MM.1S (cell line): ENCODE results near the gene ELF4.

Experiments used
- DNase-seq: peaks from one replicate; pipeline ENCODE4 v3.0.0-alpha.2; 2015
- H2AFZ ChIP-seq: fragments of 300-600 bp; sonication (generic); 2 replicates; pipeline ENCODE4 v1.6.0; 2016; ENCODE audit warnings: antibody characterized with exemption, low read length
- H3F3A ChIP-seq: fragments of 300-600 bp; sonication (generic); 2 replicates; pipeline ENCODE4 v1.6.1; 2016; ENCODE audit warnings: mild to moderate bottlenecking, antibody characterized with exemption, low read length, moderate library complexity, mixed read lengths; ENCODE audit not compliant: insufficient read depth
- H3K27ac ChIP-seq: fragments of 300-600 bp; sonication (generic); 2 replicates; pipeline ENCODE4 v1.5.1; 2016; ENCODE audit warnings: mild to moderate bottlenecking, low read length
- H3K27me3 ChIP-seq: fragments of 300-600 bp; sonication (generic); replicated peaks from 2 replicates; pipeline ENCODE4 v1.6.0; 2016; ENCODE audit warnings: low read length; ENCODE audit not compliant: insufficient read depth
- H3K36me3 ChIP-seq: fragments of 300-600 bp; sonication (generic); replicated peaks from 2 replicates; pipeline ENCODE4 v1.6.1; 2016; ENCODE audit warnings: mild to moderate bottlenecking, low read length, mixed read lengths; ENCODE audit not compliant: insufficient read depth
- H3K4me1 ChIP-seq: fragments of 300-600 bp; sonication (generic); 2 replicates; pipeline ENCODE4 v1.6.1; 2016; ENCODE audit warnings: low read length, mixed read lengths
- H3K4me2 ChIP-seq: fragments of 300-600 bp; sonication (generic); 2 replicates; pipeline ENCODE4 v1.6.0; 2016; ENCODE audit warnings: low read depth, low read length
- H3K4me3 ChIP-seq: fragments of 300-600 bp; sonication (generic); 2 replicates; pipeline ENCODE4 v1.5.1; 2016; ENCODE audit warnings: low read length, mixed read lengths
- H3K79me2 ChIP-seq: fragments of 300-600 bp; sonication (generic); 2 replicates; pipeline ENCODE4 v1.6.1; 2016; ENCODE audit warnings: mixed run types, low read length, mixed read lengths
- H3K9ac ChIP-seq: fragments of 300-600 bp; sonication (generic); 2 replicates; pipeline ENCODE4 v1.6.1; 2016; ENCODE audit warnings: low read length, mixed read lengths
- H3K9me2 ChIP-seq: fragments of 300-600 bp; sonication (generic); replicated peaks from 2 replicates; pipeline ENCODE4 v1.6.1; 2016; ENCODE audit warnings: mild to moderate bottlenecking, low read length, mixed read lengths; ENCODE audit not compliant: insufficient read depth
- H3K9me3 ChIP-seq: fragments of 300-600 bp; sonication (generic); replicated peaks from 2 replicates; pipeline ENCODE4 v1.6.1; 2016; ENCODE audit warnings: mild to moderate bottlenecking, low read length, mixed read lengths; ENCODE audit not compliant: insufficient read depth
- H4K20me1 ChIP-seq: fragments of 300-600 bp; sonication (generic); 2 replicates; pipeline ENCODE4 v1.6.1; 2016; ENCODE audit warnings: mild to moderate bottlenecking, low read length, moderate library complexity, mixed read lengths; ENCODE audit not compliant: insufficient read depth
- EZH2 ChIP-seq: fragments of 300-600 bp; sonication (generic); optimal IDR thresholded peaks from 2 replicates; pipeline ENCODE3; 2017; ENCODE audit warnings: low read depth, mild to moderate bottlenecking, antibody characterized with exemption, low read length, mixed read lengths
- EZH2phosphoT487 ChIP-seq: fragments of 300-600 bp; sonication (generic); IDR thresholded peaks from 2 replicates; pipeline ENCODE4 v1.6.1; 2018; ENCODE audit warnings: antibody characterized with exemption, low read length
- TF ChIP-seq, protein P1 (sequence below): fragments of 300-600 bp; sonication (generic); IDR thresholded peaks from 2 replicates; pipeline ENCODE4 v1.5.1; 2016; ENCODE audit warnings: antibody characterized with exemption, low read length, mixed read lengths

ELF4 gene

DNA sequence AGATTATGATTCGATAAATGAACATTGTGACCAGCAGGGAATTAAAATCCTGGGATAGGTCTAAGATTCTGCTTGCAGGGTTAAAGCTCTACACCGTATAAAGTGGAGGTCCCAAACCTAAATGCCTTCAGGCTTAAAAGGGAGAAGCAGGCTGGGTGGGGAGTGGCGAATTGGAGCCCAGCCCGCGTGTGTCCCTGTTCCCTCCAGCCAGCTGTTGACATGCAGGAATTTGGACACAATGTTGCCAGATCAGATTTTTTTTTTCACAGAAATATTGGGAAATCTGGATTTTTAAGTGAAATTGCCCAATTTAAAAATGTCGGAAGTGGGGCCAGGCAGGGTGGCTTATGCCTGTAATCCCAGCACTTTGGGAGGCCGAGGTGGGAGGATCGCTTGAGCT is 60.5 kb downstream of the ELF4 start:
- no peak for DNase-seq
- no peaks in the 10 kb centered on the region for H3K27me3 ChIP-seq
- no peak overlapping the region for H3K27ac ChIP-seq
- TF ChIP-seq, protein P1, sequence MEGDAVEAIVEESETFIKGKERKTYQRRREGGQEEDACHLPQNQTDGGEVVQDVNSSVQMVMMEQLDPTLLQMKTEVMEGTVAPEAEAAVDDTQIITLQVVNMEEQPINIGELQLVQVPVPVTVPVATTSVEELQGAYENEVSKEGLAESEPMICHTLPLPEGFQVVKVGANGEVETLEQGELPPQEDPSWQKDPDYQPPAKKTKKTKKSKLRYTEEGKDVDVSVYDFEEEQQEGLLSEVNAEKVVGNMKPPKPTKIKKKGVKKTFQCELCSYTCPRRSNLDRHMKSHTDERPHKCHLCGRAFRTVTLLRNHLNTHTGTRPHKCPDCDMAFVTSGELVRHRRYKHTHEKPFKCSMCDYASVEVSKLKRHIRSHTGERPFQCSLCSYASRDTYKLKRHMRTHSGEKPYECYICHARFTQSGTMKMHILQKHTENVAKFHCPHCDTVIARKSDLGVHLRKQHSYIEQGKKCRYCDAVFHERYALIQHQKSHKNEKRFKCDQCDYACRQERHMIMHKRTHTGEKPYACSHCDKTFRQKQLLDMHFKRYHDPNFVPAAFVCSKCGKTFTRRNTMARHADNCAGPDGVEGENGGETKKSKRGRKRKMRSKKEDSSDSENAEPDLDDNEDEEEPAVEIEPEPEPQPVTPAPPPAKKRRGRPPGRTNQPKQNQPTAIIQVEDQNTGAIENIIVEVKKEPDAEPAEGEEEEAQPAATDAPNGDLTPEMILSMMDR = no peak
- TF ChIP-seq EZH2phosphoT487 (no peak), EZH2 (no peak)
- no peaks in the 10 kb centered on the region for H3K36me3 ChIP-seq
- no peaks in the 10 kb centered on the region for H3K79me2 ChIP-seq
- H3K4me2 ChIP-seq = no peak overlapping the region
- no peak overlapping the region for H3K4me3 ChIP-seq
- no peaks in the 10 kb centered on the region for H3K9me3 ChIP-seq
- H4K20me1 ChIP-seq = no peaks in the 10 kb centered on the region
- no peaks in the 10 kb centered on the region for H3F3A ChIP-seq
- H2AFZ ChIP-seq = no peak overlapping the region
- no peaks in the 10 kb centered on the region for H3K4me1 ChIP-seq
- no peak overlapping the region for H3K9ac ChIP-seq
- no peaks in the 10 kb centered on the region for H3K9me2 ChIP-seq

DNA sequence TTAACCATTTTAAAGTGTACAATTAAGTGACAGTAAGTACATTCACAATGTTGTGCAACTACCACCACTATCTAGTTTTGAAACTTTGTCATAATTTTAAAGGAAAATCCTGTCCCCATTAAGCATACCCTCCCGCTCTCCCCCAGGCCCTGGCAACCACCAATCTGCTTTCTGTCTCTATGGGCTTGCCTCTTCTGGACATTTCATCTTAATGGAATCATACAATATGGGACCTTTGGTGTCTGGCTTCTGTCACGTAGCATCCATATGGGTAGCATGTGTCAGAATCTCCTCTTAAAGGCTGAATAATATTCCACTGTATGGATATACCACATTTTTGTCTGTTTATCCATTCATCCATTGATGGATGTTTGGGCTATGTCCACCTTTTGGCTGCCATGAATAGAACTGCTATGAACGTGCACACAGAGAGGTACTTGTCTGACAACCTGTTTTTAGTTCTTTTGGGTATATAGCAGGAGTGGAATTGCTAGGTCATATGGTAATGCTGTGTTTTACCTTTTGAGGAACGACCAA is 61.5 kb downstream of the ELF4 start:
- no peak overlapping the region for H3K4me2 ChIP-seq
- H3K27ac ChIP-seq = no peak overlapping the region
- TF ChIP-seq EZH2 (no peak), EZH2phosphoT487 (no peak)
- TF ChIP-seq, protein P1 = no peak
- no peaks in the 10 kb centered on the region for H3K27me3 ChIP-seq
- no peak overlapping the region for H3K4me3 ChIP-seq
- no peaks in the 10 kb centered on the region for H3K9me3 ChIP-seq
- no peaks in the 10 kb centered on the region for H3F3A ChIP-seq
- H3K79me2 ChIP-seq = no peaks in the 10 kb centered on the region
- no peaks in the 10 kb centered on the region for H3K9me2 ChIP-seq
- no peak overlapping the region for H3K9ac ChIP-seq
- no peak for DNase-seq
- H2AFZ ChIP-seq = no peak overlapping the region
- no peaks in the 10 kb centered on the region for H3K4me1 ChIP-seq
- no peaks in the 10 kb centered on the region for H3K36me3 ChIP-seq
- no peaks in the 10 kb centered on the region for H4K20me1 ChIP-seq

DNA sequence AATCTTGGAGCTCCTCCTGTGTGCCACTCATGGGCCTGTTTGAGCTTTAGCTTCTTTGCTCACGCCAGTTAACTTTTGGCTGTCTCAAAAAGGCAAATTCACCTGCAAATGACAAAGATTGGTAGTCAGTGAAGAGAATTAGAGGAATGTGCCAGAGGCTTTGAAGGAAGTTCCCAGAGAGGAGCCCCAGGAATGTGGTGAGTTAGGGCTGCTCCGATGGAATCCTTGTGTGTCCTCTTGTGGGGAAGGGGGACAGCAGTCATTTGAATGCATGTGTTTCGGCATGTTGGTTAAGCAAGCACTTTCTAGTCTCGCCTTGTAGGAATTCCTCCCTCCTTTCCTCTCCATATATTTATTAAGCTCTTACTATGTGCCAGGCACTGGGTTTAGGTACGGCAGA is 62.9 kb downstream of the ELF4 start:
- H3K36me3 ChIP-seq = no peaks in the 10 kb centered on the region

More for the DNA sequence above, 62.9 kb downstream of the ELF4 start:
- no peaks in the 10 kb centered on the region for H3K9me2 ChIP-seq
- DNase-seq = no peak
- H3K9me3 ChIP-seq = no peaks in the 10 kb centered on the region
- no peaks in the 10 kb centered on the region for H3K27me3 ChIP-seq
- no peaks in the 10 kb centered on the region for H3K79me2 ChIP-seq
- H3K9ac ChIP-seq = no peak overlapping the region
- H3K4me3 ChIP-seq = no peak overlapping the region
- no peak overlapping the region for H2AFZ ChIP-seq
- no peaks in the 10 kb centered on the region for H3F3A ChIP-seq
- no peaks in the 10 kb centered on the region for H3K4me1 ChIP-seq
- H3K4me2 ChIP-seq = no peak overlapping the region
- no peaks in the 10 kb centered on the region for H4K20me1 ChIP-seq
- no peak overlapping the region for H3K27ac ChIP-seq
- no peak for TF ChIP-seq EZH2phosphoT487
- TF ChIP-seq, protein P1 = no peak
- TF ChIP-seq EZH2 = no peak
